ENCODE data around the gene ZNF775.

Gene ZNF775

GRCh38 chr7:150402671-150403321 lies 23.7 kb downstream of the ZNF775 start:
- no peak for DNase-seq

- no peak for DNase-seq
These were observed 24.4 kb downstream of the ZNF775 start for GRCh38 chr7:150403376-150404171.

GRCh38 chr7:150404172-150404804 lies 25.2 kb downstream of the ZNF775 start:
- DNase-seq = peak; percentile 27

- peak; percentile 80 for DNase-seq
These were observed 25.9 kb downstream of the ZNF775 start for GRCh38 chr7:150404805-150405583.

- DNase-seq = no peak
These were observed 26.6 kb downstream of the ZNF775 start for GRCh38 chr7:150405584-150406311.

- peak; percentile 37 for DNase-seq
These were observed 27.1 kb downstream of the ZNF775 start for GRCh38 chr7:150406312-150406566.

GRCh38 chr7:150406567-150407421 lies 27.7 kb downstream of the ZNF775 start:
- DNase-seq = peak; percentile 56

- DNase-seq = no peak
These were observed 28.7 kb downstream of the ZNF775 start for GRCh38 chr7:150407588-150408392.

- DNase-seq = no peak
These were observed 29.5 kb downstream of the ZNF775 start for GRCh38 chr7:150408393-150409299.

GRCh38 chr7:150409300-150410030 lies 30.3 kb downstream of the ZNF775 start:
- no peak for DNase-seq

GRCh38 chr7:150410131-150410530 lies 31.0 kb downstream of the ZNF775 start:
- DNase-seq = no peak

GRCh38 chr7:150410680-150411346 lies 31.7 kb downstream of the ZNF775 start:
- no peak for DNase-seq

- DNase-seq = no peak
These were observed 32.5 kb downstream of the ZNF775 start for GRCh38 chr7:150411606-150412005.

- DNase-seq = no peak
These were observed 32.9 kb downstream of the ZNF775 start for GRCh38 chr7:150412016-150412415.

GRCh38 chr7:150412518-150413488 lies 33.7 kb downstream of the ZNF775 start:
- no peak for DNase-seq

- DNase-seq = no peak
These were observed 34.5 kb downstream of the ZNF775 start for GRCh38 chr7:150413640-150414081.
